HepG2 (cell line): Measurements from ENCODE around the gene ZBED1. TPM values are rescaled to one million over a fixed set of nuclear protein-coding genes. Genes with fewer than 3 reads are reported as not detected.

Source experiments
- ATAC-seq: fragments of 200-7000 bp; cut with Tn5 transposase; 3 replicates; pipeline ENCODE4 v1.9.1; 2020; ENCODE audit warnings: mild to moderate bottlenecking, moderate library complexity
- BruUV-seq: library from RNA; stranded (reverse); fragments of 400-500 nt; replicated peaks from 2 replicates; lab custom pipeline; 2021; lab: Mats Ljungman, UMichigan
- CTCF ChIA-PET: fragments of 300-600 bp; formaldehyde crosslinking; extraction: SDS; loops from one replicate; lab custom pipeline; 2021; ENCODE audit warnings: low total read pairs, inconsistent platforms, low intra/inter-chr PET ratio; lab: Yijun Ruan, JAX
- POLR2A ChIA-PET: fragments of 350-600 bp; sonication (Branson Sonifier 250); formaldehyde crosslinking; loops from one replicate; lab custom pipeline; 2020; ENCODE audit warnings: antibody characterized with exemption, inconsistent platforms; lab: Yijun Ruan, JAX
- DNase-seq: peaks from one replicate; pipeline ENCODE4 v3.0.0-alpha.2; 2015; ENCODE audit warnings: low spot score
- FAIRE-seq: peaks from 3 replicates; lab custom pipeline; 2011; peaks lifted over from hg19 to GRCh38; lab: Jason Lieb, UNC
- H2AFZ ChIP-seq: one replicate; pipeline ENCODE4 v1.6.1; 2011; ENCODE audit warnings: low read length, inconsistent platforms
- H3K27ac ChIP-seq: fragments of 300-600 bp; 3 replicates; pipeline ENCODE4 v1.8.0; 2011; ENCODE audit warnings: mixed run types, mild to moderate bottlenecking, mixed read lengths, low read length, inconsistent platforms; ENCODE audit not compliant: insufficient read depth; ENCODE audit errors: extremely low read length
- H3K27me3 ChIP-seq, 2 experiments: fragments of 200-600 bp in 1 of 2; 2 replicates in 1 of 2; 3 replicates in 1 of 2; pipeline versions ENCODE4 v1.6.0 to v1.8.0; 2011; ENCODE audit warnings: low read length in 2 of 2, mild to moderate bottlenecking in 2 of 2, moderate library complexity in 2 of 2, inconsistent platforms in 1 of 2; ENCODE audit not compliant: insufficient read depth in 2 of 2, control insufficient read depth in 1 of 2
- H3K36me3 ChIP-seq, 2 experiments: fragments of 200-600 bp in 1 of 2; replicated peaks in 1 of 2; 2 replicates in 1 of 2; 3 replicates in 1 of 2; pipeline versions ENCODE4 v1.5.1 to v1.8.0; 2011; ENCODE audit warnings: low read length in 2 of 2, inconsistent platforms in 1 of 2; ENCODE audit not compliant: insufficient read depth in 2 of 2, control insufficient read depth in 1 of 2
- H3K4me1 ChIP-seq: 2 replicates; pipeline ENCODE4 v1.5.1; 2012; ENCODE audit warnings: low read length, inconsistent platforms; ENCODE audit not compliant: insufficient read depth
- H3K4me2 ChIP-seq: 2 replicates; pipeline ENCODE4 v1.6.0; 2011; ENCODE audit warnings: low read depth, low read length, inconsistent platforms
- H3K4me3 ChIP-seq, 3 experiments: fragments of 200-600 bp in 1 of 3; sonication (generic), shearing (Covaris generic) in 1 of 3; replicated peaks in 1 of 3; 2 replicates each; pipeline ENCODE4 v1.5.1; 2011 to 2016; ENCODE audit warnings: low read length in 3 of 3, inconsistent platforms in 2 of 3, low read depth in 2 of 3, mild to moderate bottlenecking in 2 of 3, control low read depth in 1 of 3, mixed read lengths in 1 of 3; ENCODE audit not compliant: insufficient read depth in 1 of 3
- H3K79me2 ChIP-seq: one replicate; pipeline ENCODE4 v1.6.1; 2011; ENCODE audit warnings: low read length, inconsistent platforms; ENCODE audit not compliant: insufficient read depth
- H3K9ac ChIP-seq: 2 replicates; pipeline ENCODE4 v1.6.0; 2011; ENCODE audit warnings: mild to moderate bottlenecking, low read depth, low read length, inconsistent platforms; ENCODE audit not compliant: insufficient read depth
- H3K9me3 ChIP-seq: 2 replicates; pipeline ENCODE4 v1.5.1; 2012; ENCODE audit warnings: mild to moderate bottlenecking, low read length
- H4K20me1 ChIP-seq: 2 replicates; pipeline ENCODE4 v1.6.0; 2011; ENCODE audit warnings: inconsistent platforms, mild to moderate bottlenecking, low read length, moderate library complexity; ENCODE audit not compliant: insufficient read depth
- NKX3-1 ChIP-seq: sonication (generic); formaldehyde crosslinking; IDR thresholded peaks from 2 replicates; pipeline ENCODE4 v1.5.0; 2020; ENCODE audit warnings: missing genetic modification reagents
- ZNF121 ChIP-seq: sonication (generic); formaldehyde crosslinking; IDR thresholded peaks from 2 replicates; pipeline ENCODE4 v1.5.0; 2020; ENCODE audit warnings: mild to moderate bottlenecking, missing genetic modification reagents
- ZNF225 ChIP-seq: sonication (generic); formaldehyde crosslinking; IDR thresholded peaks from 2 replicates; pipeline ENCODE4 v1.4.0; 2020; ENCODE audit warnings: mild to moderate bottlenecking, missing genetic modification reagents
- ZNF350 ChIP-seq: sonication (generic); formaldehyde crosslinking; IDR thresholded peaks from 2 replicates; pipeline ENCODE4 v1.4.0; 2020; ENCODE audit warnings: mild to moderate bottlenecking, low read depth, missing genetic modification reagents, borderline replicate concordance
- WGBS: methylation state at CpG from one replicate; pipeline ENCODE4 v1.1.6; 2017; ENCODE audit warnings: low lambda C conversion rate; 5-methylcytosine and 5-hydroxymethylcytosine counted together
- in situ Hi-C: cut with HindIII; loops from 2 replicates; pipeline ENCODE4 v1.10.0; 2017; ENCODE audit warnings: low pct_unique_long_range_greater_than_20kb; ENCODE audit not compliant: extremely low pct_ligation_motif_present
- intact Hi-C: fragments of 100-400 bp; cut with micrococcal nuclease; formaldehyde crosslinking; loops from one replicate; pipeline ENCODE4 v1.10.0; 2022; ENCODE audit not compliant: unreplicated experiment
- polyA plus RNA-seq, 8 experiments: library from polyadenylated mRNA; depleted of rRNA in 3 of 8; stranded (reverse) in 7 of 8; unstranded in 1 of 8; fragments of >200 nt; fragmentation: Illumina TruSeq in 4 of 8; extraction: Trizol in 4 of 8; gene quantifications; 2 replicates each; pipeline versions ENCODE4 v1.2.1 to v1.2.3, GENCODE V29; 2011 to 2016; ENCODE audit warnings: low read depth in 4 of 8, missing spikeins in 1 of 8, mixed read lengths in 1 of 8; ENCODE audit not compliant: insufficient read depth in 1 of 8
- total RNA-seq, 5 experiments: library from RNA; depleted of rRNA; stranded (reverse); fragments of >200 nt; fragmentation: Illumina TruSeq; extraction: Trizol; gene quantifications; 2 replicates each; pipeline ENCODE4 v1.2.3, GENCODE V29; 2016; ENCODE audit warnings: low read depth in 1 of 5
- TF ChIP-seq, protein P1 (sequence below): sonication (generic); formaldehyde crosslinking; IDR thresholded peaks from 2 replicates; pipeline ENCODE4 v1.5.0; 2020; ENCODE audit warnings: mild to moderate bottlenecking, missing genetic modification reagents

Gene ZBED1
- total and polyA plus RNA-seq, 2 of the 13 experiments (the other 11 are each of a cell fraction or from before 2014, with no cell fraction given) = 20.0 to 29.8 TPM

GRCh38 chrX:2503591-2504500 is 3.1 kb upstream of the ZBED1 start (continued):
- TF ChIP-seq NKX3-1 (CRISPR knock-in tag) = no peak

- no peaks in the 10 kb centered on the region for H3K36me3 ChIP-seq
- peaks cover 16% of the 10 kb centered on the region for H3K79me2 ChIP-seq
- in situ Hi-C loops (no loop called here), intact Hi-C loops (no loop called here)
- H3K27me3 ChIP-seq = no peaks in the 10 kb centered on the region; a peak in 1 of 5 replicates
- no peaks in the 10 kb centered on the region for H4K20me1 ChIP-seq
- BruUV-seq = no TSS peak
- 12% methylated on average over 19 of the region's 19 CpGs for WGBS
- TF ChIP-seq ZNF350 (CRISPR knock-in tag) (0 out of 2 replicates have a peak, but pooled peaks have one; percentile 9), ZNF225 (no peak), ZNF121 (CRISPR knock-in tag) (peak; percentile 58; the same call in 1 of the 2 replicates)
- TF ChIP-seq, protein P1, sequence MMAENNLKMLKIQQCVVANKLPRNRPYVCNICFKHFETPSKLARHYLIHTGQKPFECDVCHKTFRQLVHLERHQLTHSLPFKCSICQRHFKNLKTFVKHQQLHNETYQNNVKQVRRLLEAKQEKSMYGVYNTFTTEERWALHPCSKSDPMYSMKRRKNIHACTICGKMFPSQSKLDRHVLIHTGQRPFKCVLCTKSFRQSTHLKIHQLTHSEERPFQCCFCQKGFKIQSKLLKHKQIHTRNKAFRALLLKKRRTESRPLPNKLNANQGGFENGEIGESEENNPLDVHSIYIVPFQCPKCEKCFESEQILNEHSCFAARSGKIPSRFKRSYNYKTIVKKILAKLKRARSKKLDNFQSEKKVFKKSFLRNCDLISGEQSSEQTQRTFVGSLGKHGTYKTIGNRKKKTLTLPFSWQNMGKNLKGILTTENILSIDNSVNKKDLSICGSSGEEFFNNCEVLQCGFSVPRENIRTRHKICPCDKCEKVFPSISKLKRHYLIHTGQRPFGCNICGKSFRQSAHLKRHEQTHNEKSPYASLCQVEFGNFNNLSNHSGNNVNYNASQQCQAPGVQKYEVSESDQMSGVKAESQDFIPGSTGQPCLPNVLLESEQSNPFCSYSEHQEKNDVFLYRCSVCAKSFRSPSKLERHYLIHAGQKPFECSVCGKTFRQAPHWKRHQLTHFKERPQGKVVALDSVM (CRISPR knock-in tag) = peak; percentile 90
- TF ChIP-seq, all 625 proteins: peak for 3
- ATAC-seq (no peak), FAIRE-seq (no peak), DNase-seq (no peak)
- peaks cover 32% of the 10 kb centered on the region for H3K4me1 ChIP-seq
- peak overlapping the region; percentile 66 for H3K4me2 ChIP-seq
- H3K9me3 ChIP-seq = no peaks in the 10 kb centered on the region
- peak overlapping the region; percentile 32 for H2AFZ ChIP-seq
- H3K9ac ChIP-seq = no peak overlapping the region
- POLR2A ChIA-PET = no interaction called here
- H3K4me3 ChIP-seq = peak overlapping the region; percentile 3 to 58 (median 16); a peak in 3 of 6 replicates
- H3K27ac ChIP-seq = no peak overlapping the region
- CTCF ChIA-PET = no interaction called here
Measured at GRCh38 chrX:2502668-2503519, 2.1 kb upstream of the ZBED1 start.
